ENCODE measurements around the gene CACNA1C.

DNA sequence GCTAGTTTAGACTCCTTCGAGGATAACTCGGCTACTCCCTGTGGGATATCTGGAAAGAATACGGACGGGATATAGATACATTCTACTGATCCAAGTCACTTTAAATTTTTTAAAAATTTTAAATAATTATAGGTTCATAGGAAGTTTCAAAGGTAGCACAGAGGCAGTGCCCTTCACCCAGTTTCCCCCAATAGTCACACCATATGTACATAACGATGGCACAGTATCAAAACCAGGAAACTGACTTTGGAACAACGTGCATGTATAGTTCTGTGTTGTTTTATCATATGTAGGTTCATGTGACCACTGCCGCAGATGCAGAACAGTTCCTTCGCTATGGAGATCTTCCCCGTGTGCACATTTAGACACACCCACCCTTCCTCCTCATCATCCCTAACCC lies 352.3 kb downstream of the CACNA1C start:
- TF ChIP-seq, protein P1, sequence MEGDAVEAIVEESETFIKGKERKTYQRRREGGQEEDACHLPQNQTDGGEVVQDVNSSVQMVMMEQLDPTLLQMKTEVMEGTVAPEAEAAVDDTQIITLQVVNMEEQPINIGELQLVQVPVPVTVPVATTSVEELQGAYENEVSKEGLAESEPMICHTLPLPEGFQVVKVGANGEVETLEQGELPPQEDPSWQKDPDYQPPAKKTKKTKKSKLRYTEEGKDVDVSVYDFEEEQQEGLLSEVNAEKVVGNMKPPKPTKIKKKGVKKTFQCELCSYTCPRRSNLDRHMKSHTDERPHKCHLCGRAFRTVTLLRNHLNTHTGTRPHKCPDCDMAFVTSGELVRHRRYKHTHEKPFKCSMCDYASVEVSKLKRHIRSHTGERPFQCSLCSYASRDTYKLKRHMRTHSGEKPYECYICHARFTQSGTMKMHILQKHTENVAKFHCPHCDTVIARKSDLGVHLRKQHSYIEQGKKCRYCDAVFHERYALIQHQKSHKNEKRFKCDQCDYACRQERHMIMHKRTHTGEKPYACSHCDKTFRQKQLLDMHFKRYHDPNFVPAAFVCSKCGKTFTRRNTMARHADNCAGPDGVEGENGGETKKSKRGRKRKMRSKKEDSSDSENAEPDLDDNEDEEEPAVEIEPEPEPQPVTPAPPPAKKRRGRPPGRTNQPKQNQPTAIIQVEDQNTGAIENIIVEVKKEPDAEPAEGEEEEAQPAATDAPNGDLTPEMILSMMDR (IDR thresholded peaks at IDR 0.05), result no peak
- TF ChIP-seq EP300 (IDR thresholded peaks at IDR 0.05), result no peak

All from upper lobe of left lung (tissue), 4 donors.